ENCODE measurements around the gene SUPT7L.
"Not testable (repeated sequence)": the region's sequence is repeated elsewhere in the genome, so short reads cannot be mapped to it uniquely, and the experiment has no call there.

SUPT7L gene

GRCh38 chr2:27683390-27684071, 20.1 kb upstream of the SUPT7L start:
- DNase-seq, result peak; percentile 59

GRCh38 chr2:27682334-27682771, 18.9 kb upstream of the SUPT7L start:
- DNase-seq, result not testable (repeated sequence)

GRCh38 chr2:27681841-27682240, 18.4 kb upstream of the SUPT7L start:
- no peak for DNase-seq

- no peak for DNase-seq
These were observed 17.2 kb upstream of the SUPT7L start for GRCh38 chr2:27680571-27680970.

- no peak for DNase-seq
These were observed 9.5 kb upstream of the SUPT7L start for GRCh38 chr2:27672723-27673486.

- DNase-seq, result no peak
These were observed 7.8 kb upstream of the SUPT7L start for GRCh38 chr2:27671235-27671634.

GRCh38 chr2:27667446-27667845, 4.0 kb upstream of the SUPT7L start:
- DNase-seq, result peak; percentile 62

GRCh38 chr2:27664622-27665363, 1.4 kb upstream of the SUPT7L start:
- no peak for DNase-seq

GRCh38 chr2:27664154-27664574, 750 bp upstream of the SUPT7L start:
- DNase-seq, result no peak

GRCh38 chr2:27661371-27661770, 2.0 kb downstream of the SUPT7L start:
- DNase-seq, result no peak

GRCh38 chr2:27655155-27655951, 8.1 kb downstream of the SUPT7L start:
- no peak for DNase-seq

GRCh38 chr2:27653397-27653796, 10.0 kb downstream of the SUPT7L start:
- no peak for DNase-seq

GRCh38 chr2:27652790-27653189, 10.6 kb downstream of the SUPT7L start:
- DNase-seq, result no peak

- no peak for DNase-seq
These were observed 11.1 kb downstream of the SUPT7L start for GRCh38 chr2:27652341-27652740.

- DNase-seq, result no peak
These were observed 12.4 kb downstream of the SUPT7L start for GRCh38 chr2:27651056-27651455.

- DNase-seq, result no peak
These were observed 15.7 kb downstream of the SUPT7L start for GRCh38 chr2:27647737-27648136.

- DNase-seq, result no peak
These were observed 16.1 kb downstream of the SUPT7L start for GRCh38 chr2:27647289-27647688.

GRCh38 chr2:27645197-27645596, 18.2 kb downstream of the SUPT7L start:
- no peak for DNase-seq

GRCh38 chr2:27640722-27641245, 22.6 kb downstream of the SUPT7L start:
- DNase-seq, result no peak

GRCh38 chr2:27638709-27639108, 24.7 kb downstream of the SUPT7L start:
- DNase-seq, result no peak

- DNase-seq, result no peak
These were observed 25.3 kb downstream of the SUPT7L start for GRCh38 chr2:27638037-27638637.

- DNase-seq, result no peak
These were observed 26.6 kb downstream of the SUPT7L start for GRCh38 chr2:27636766-27637165.

All from GF-D8 (cell line).